Left hindlimb (tissue), 1 donor: ENCODE measurements around the gene DZANK1.
"Not testable (repeated sequence)": the region's sequence is repeated elsewhere in the genome, so short reads cannot be mapped to it uniquely, and the experiment has no call there.

Experiments
- DNase-seq: peaks from one replicate; pipeline ENCODE4 v3.0.0-alpha.2; 2018

The DZANK1 gene

GRCh38 chr20:18372296-18372695 is 94.5 kb downstream of the DZANK1 start:
- no peak for DNase-seq

GRCh38 chr20:18364768-18365167 is 102.1 kb downstream of the DZANK1 start:
- no peak for DNase-seq

GRCh38 chr20:18363708-18364107 is 103.1 kb downstream of the DZANK1 start:
- DNase-seq, result no peak

- DNase-seq, result no peak
Measured at GRCh38 chr20:18362916-18363315, 103.9 kb downstream of the DZANK1 start.

GRCh38 chr20:18361678-18362077 is 105.2 kb downstream of the DZANK1 start:
- DNase-seq, result no peak

- no peak for DNase-seq
Measured at GRCh38 chr20:18360635-18361034, 106.2 kb downstream of the DZANK1 start.

GRCh38 chr20:18359854-18360253 is 107.0 kb downstream of the DZANK1 start:
- no peak for DNase-seq

- not testable (repeated sequence) for DNase-seq
Measured at GRCh38 chr20:18349749-18350148, 117.1 kb downstream of the DZANK1 start.
